Activated CD8-positive, alpha-beta T cell treated with anti-CD3 and anti-CD28 coated beads for 36 hours (primary cell): Measurements from ENCODE around the gene RIN3. TPM values are rescaled to one million over a fixed set of nuclear protein-coding genes. Genes with fewer than 3 reads are reported as not detected.
"Not testable (repeated sequence)": the region's sequence is repeated elsewhere in the genome, so short reads cannot be mapped to it uniquely, and the experiment has no call there.

Experiments
- ATAC-seq: fragments of 200-7000 bp; cut with Tn5 transposase; one replicate; pipeline ENCODE4 v1.10.0; 2021; ENCODE audit warnings: mild to moderate bottlenecking, moderate library complexity
- CTCF ChIA-PET: fragments of 350-600 bp; sonication (Branson Sonifier 250); formaldehyde crosslinking; loops from one replicate; lab custom pipeline; 2021; ENCODE audit warnings: antibody characterized with exemption; lab: Charles Lee
- POLR2A ChIA-PET: fragments of 350-600 bp; sonication (Branson Sonifier 250); formaldehyde crosslinking; loops from one replicate; lab custom pipeline; 2021; ENCODE audit warnings: antibody characterized with exemption; lab: Charles Lee
- DNase-seq: peaks from one replicate; pipeline ENCODE4 v3.0.0-alpha.2; 2020
- H3K27ac Mint-ChIP-seq: one replicate; pipeline ENCODE4 v1.8.0; 2021; ENCODE audit warnings: mild to moderate bottlenecking, mixed read lengths
- H3K27me3 Mint-ChIP-seq: one replicate; pipeline ENCODE4 v1.8.0; 2021; ENCODE audit warnings: mixed read lengths
- H3K36me3 Mint-ChIP-seq: one replicate; pipeline ENCODE4 v1.8.0; 2021; ENCODE audit warnings: low read depth, mixed read lengths
- H3K4me1 Mint-ChIP-seq: one replicate; pipeline ENCODE4 v1.8.0; 2021; ENCODE audit warnings: low read depth, mixed read lengths
- H3K4me3 Mint-ChIP-seq: one replicate; pipeline ENCODE4 v1.8.0; 2021; ENCODE audit warnings: mild to moderate bottlenecking, moderate library complexity, mixed read lengths
- H3K9me3 Mint-ChIP-seq: one replicate; pipeline ENCODE4 v1.8.0; 2021; ENCODE audit warnings: mixed read lengths
- CTCF ChIP-seq: fragments of 200-600 bp; IDR thresholded peaks from one replicate; pipeline ENCODE4 v1.8.0; 2022; ENCODE audit warnings: antibody characterized with exemption, mild to moderate bottlenecking
- intact Hi-C: fragments of 100-400 bp; cut with micrococcal nuclease; formaldehyde crosslinking; loops from one replicate; pipeline ENCODE4 v1.10.0; 2022
- total RNA-seq, 2 experiments: library from RNA; stranded (reverse); gene quantifications; one replicate each; pipeline ENCODE4 v1.2.3, GENCODE V29; 2021

The RIN3 gene
- total RNA-seq, 2 experiments from 2014 or later, result 61.3 to 62.4 TPM

GRCh38 chr14:92529903-92530302 lies 16.3 kb downstream of the RIN3 start:
- intact Hi-C loops, result loop anchor here (2.0 kb wide), 2 partner anchors 13 to 147 kb away; no protein-coding TSS in a partner anchor
- Mint-ChIP-seq H3K27ac (peak overlapping the region; percentile 99), H3K9me3 (no peaks in the 10 kb centered on the region), H3K27me3 (no peaks in the 10 kb centered on the region), H3K4me3 (no peak overlapping the region), H3K36me3 (peaks cover 28% of the 10 kb centered on the region), H3K4me1 (peaks cover 78% of the 10 kb centered on the region)
- TF ChIP-seq CTCF, result no peak
- CTCF ChIA-PET, result no interaction called here
- DNase-seq (no peak), ATAC-seq (peak; percentile 31)
- POLR2A ChIA-PET, result interaction anchor here (4.8 kb wide), 1 partner anchor 11 kb away, joined by 34 read pairs; no protein-coding TSS in a partner anchor

GRCh38 chr14:92531106-92531873 lies 17.7 kb downstream of the RIN3 start:
- Mint-ChIP-seq H3K27me3 (no peaks in the 10 kb centered on the region), H3K36me3 (peaks cover 35% of the 10 kb centered on the region), H3K4me3 (peak overlapping the region; percentile 60), H3K4me1 (peaks cover 86% of the 10 kb centered on the region), H3K9me3 (no peaks in the 10 kb centered on the region), H3K27ac (peak overlapping the region; percentile 99)
- intact Hi-C loops, result loop anchor here (2.0 kb wide), 2 partner anchors 14 to 146 kb away; no protein-coding TSS in a partner anchor
- ATAC-seq, result peak; percentile 84
- CTCF ChIA-PET, result interaction anchor here (0.6 to 1.5 kb wide), 3 partner anchors 13 to 20 kb away, joined by 3 read pairs; no protein-coding TSS in a partner anchor
- TF ChIP-seq CTCF, result no peak
- POLR2A ChIA-PET, result interaction anchor here (0.5 to 4.8 kb wide), 12 partner anchors 9 to 92 kb away, joined by 3 to 34 read pairs (median 4); partner anchors contain the start of gene RIN3
- DNase-seq, result peak; percentile 96

GRCh38 chr14:92532490-92533163 lies 19.0 kb downstream of the RIN3 start:
- no peaks in the 10 kb centered on the region for H3K27me3 Mint-ChIP-seq
- CTCF ChIA-PET, result interaction anchor here (1.5 kb wide), 1 partner anchor 22 kb away, joined by 3 read pairs; no protein-coding TSS in a partner anchor
- H3K4me1 Mint-ChIP-seq, result peaks cover 87% of the 10 kb centered on the region
- intact Hi-C loops, result no loop called here
- no peaks in the 10 kb centered on the region for H3K9me3 Mint-ChIP-seq
- POLR2A ChIA-PET, result interaction anchor here (1.1 to 4.8 kb wide), 6 partner anchors 9 to 24 kb away, joined by 3 to 34 read pairs (median 5); partner anchors contain the start of gene RIN3
- no peak for TF ChIP-seq CTCF
- H3K4me3 Mint-ChIP-seq, result peak overlapping the region; percentile 60
- DNase-seq (no peak), ATAC-seq (no peak)
- H3K27ac Mint-ChIP-seq, result peak overlapping the region; percentile 99
- H3K36me3 Mint-ChIP-seq, result peaks cover 37% of the 10 kb centered on the region

GRCh38 chr14:92534932-92535643 lies 21.5 kb downstream of the RIN3 start:
- Mint-ChIP-seq H3K36me3 (peaks cover 26% of the 10 kb centered on the region), H3K9me3 (no peaks in the 10 kb centered on the region), H3K27ac (peak overlapping the region; percentile 87), H3K27me3 (no peaks in the 10 kb centered on the region), H3K4me3 (peak overlapping the region; percentile 66), H3K4me1 (peaks cover 85% of the 10 kb centered on the region)
- DNase-seq, result peak; percentile 69
- TF ChIP-seq CTCF, result no peak
- ATAC-seq, result peak; percentile 18
- intact Hi-C loops, result no loop called here
- CTCF ChIA-PET, result interaction anchor here (1.0 kb wide), 1 partner anchor 68 kb away, joined by 4 read pairs; no protein-coding TSS in a partner anchor
- POLR2A ChIA-PET, result interaction anchor here (0.6 to 1.8 kb wide), 7 partner anchors 9 to 79 kb away, joined by 3 to 6 read pairs (median 5); no protein-coding TSS in a partner anchor

GRCh38 chr14:92536231-92536630 lies 22.6 kb downstream of the RIN3 start:
- ATAC-seq, H3K9me3 Mint-ChIP-seq, DNase-seq, H3K27me3 Mint-ChIP-seq, CTCF ChIA-PET, POLR2A ChIA-PET, H3K4me3 Mint-ChIP-seq, intact Hi-C loops: not testable (repeated sequence)
- Mint-ChIP-seq H3K36me3 (peaks cover 24% of the 10 kb centered on the region), H3K27ac (peak overlapping the region; percentile 87), H3K4me1 (peaks cover 85% of the 10 kb centered on the region)
